Adrenal gland (tissue), 12 donors: Measurements from ENCODE around the gene ST8SIA6. TPM values are rescaled to one million over a fixed set of nuclear protein-coding genes. Genes with fewer than 3 reads are reported as not detected.
A peak's percentile ranks its signal among the peaks of the same experiment; 100 is the strongest.

Experiments
- DNase-seq, 7 donors: peaks; one replicate each; pipeline ENCODE4 v3.0.0-alpha.2; 2019 to 2020
- H3K27ac ChIP-seq, 5 donors: fragments of 200-600 bp; sonication (generic) in 4 of 5; 1 replicate in 3 of 5; 2 replicates in 2 of 5; pipeline versions ENCODE4 v1.5.1 to v1.8.0; 2016 to 2020; ENCODE audit warnings: mild to moderate bottlenecking in 1 of 5
- H3K27me3 ChIP-seq: fragments of 200-600 bp; 2 replicates; pipeline ENCODE4 v1.8.0; 2021
- H3K36me3 ChIP-seq, 2 donors: fragments of 200-600 bp; replicated peaks in 1 of 2; 1 replicate in 1 of 2; 2 replicates in 1 of 2; pipeline versions ENCODE4 v1.5.1 to v1.8.0; 2018 to 2022
- H3K4me1 ChIP-seq, 2 donors: fragments of 200-600 bp; replicated peaks in 1 of 2; 1 replicate in 1 of 2; 2 replicates in 1 of 2; pipeline versions ENCODE4 v1.5.1 to v1.8.0; 2018 to 2021
- H3K4me3 ChIP-seq, 4 donors: fragments of 200-600 bp; sonication (generic) in 3 of 4; one replicate each; pipeline ENCODE4 v1.5.1; 2016 to 2018
- H3K9me3 ChIP-seq, 3 donors: fragments of 200-600 bp; sonication (generic) in 1 of 3; replicated peaks in 1 of 3; 1 replicate in 2 of 3; 2 replicates in 1 of 3; pipeline versions ENCODE4 v1.5.1 to v1.8.0; 2016 to 2021
- CTCF ChIP-seq, 6 experiments: fragments of 450-650 bp in 4 of 6; fragments of 200-600 bp in 2 of 6; sonication (generic) in 1 of 6; IDR thresholded peaks; 1 replicate in 5 of 6; 2 replicates in 1 of 6; pipeline versions ENCODE4 v1.5.1 to v1.8.0; 2016 to 2021; ENCODE audit warnings: antibody characterized with exemption in 6 of 6, mild to moderate bottlenecking in 2 of 6, moderate library complexity in 1 of 6
- POLR2A ChIP-seq, 2 donors: fragments of 450-650 bp; IDR thresholded peaks; one replicate each; pipeline ENCODE4 v1.6.1; 2017; ENCODE audit warnings: antibody characterized with exemption in 2 of 2, mild to moderate bottlenecking in 2 of 2, moderate library complexity in 1 of 2
- WGBS, 4 donors: extraction: QIAGEN DNeasy Blood & Tissue Kit in 2 of 4; methylation state at CpG; one replicate each; pipeline versions ENCODE4 v1.1.5 to v1.1.7; 2013 to 2017; 5-methylcytosine and 5-hydroxymethylcytosine counted together
- intact Hi-C, 2 donors: fragments of 100-400 bp; cut with DNase I; formaldehyde crosslinking; loops; one replicate each; pipeline versions ENCODE4 v1.14.1 to v1.15.0; 2022 to 2023
- polyA plus RNA-seq, 3 donors: library from polyadenylated mRNA; stranded (reverse); fragments of 200-250 nt in 2 of 3; fragments of 350-450 nt in 1 of 3; fragmentation: Illumina TruSeq in 1 of 3; extraction: RNeasy Lipid Tissue Mini Kit (QIAGEN cat#74804) in 1 of 3; gene quantifications; one replicate each; pipeline ENCODE4 v1.2.3, GENCODE V29; 2013 to 2014
- total RNA-seq, 9 donors: library from RNA; depleted of rRNA in 4 of 9; stranded (reverse); fragments of >200 nt in 4 of 9; fragments of 120-200 nt in 1 of 9; fragmentation: NEBNext Ultra II Directional in 1 of 9; extraction: Animal tissue kit (Norgen Biotek cat#: 25700) in 1 of 9; gene quantifications; one replicate each; pipeline versions ENCODE4 v1.1.0 to v1.2.4, GENCODE V29; 2013 to 2023
- donor health status: healthy with polysubstance abuse.
- donor health status: Bipolar disorder and iron deficiency.
- donor health status: DM: yes; HTN: yes; CAD: no.
- donor health status: DM: no; HTN: no; CAD: no.
- donor health status: DM: no; HTN: no; CAD: no.
- donor health status: DM: yes; HTN: yes; CAD: no.

The ST8SIA6 gene
- total and polyA plus RNA-seq, 12 donors: 0.13 to 3.4 (median 0.54) TPM; not detected in 1

DNA sequence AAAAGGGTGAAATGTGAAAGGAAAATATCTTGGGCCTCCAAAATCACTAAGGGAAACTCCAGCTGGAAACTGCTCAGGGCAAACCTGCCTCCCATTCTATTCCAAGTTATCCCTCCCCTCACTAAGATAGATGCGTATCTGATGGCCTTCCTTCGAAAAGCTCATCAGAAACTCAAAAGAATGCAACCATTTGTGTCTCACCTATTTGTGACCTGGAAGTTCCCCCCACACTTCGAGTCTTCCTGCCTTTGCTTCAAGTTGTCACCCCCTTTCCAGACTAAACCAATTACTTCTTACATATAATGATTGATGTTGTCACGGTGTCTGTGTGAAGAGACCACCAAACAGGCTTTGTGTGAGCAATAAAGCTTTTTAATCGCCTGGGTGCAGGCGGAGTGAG, 69.3 kb downstream of the ST8SIA6 start:
- DNase-seq: no peak
- no peaks in the 10 kb centered on the region for H3K9me3 ChIP-seq
- intact Hi-C loops: no loop called here
- no peaks in the 10 kb centered on the region for H3K27me3 ChIP-seq
- no peaks in the 10 kb centered on the region for H3K36me3 ChIP-seq
- no peaks in the 10 kb centered on the region for H3K4me1 ChIP-seq
- H3K4me3 ChIP-seq: no peak overlapping the region
- no peak for TF ChIP-seq CTCF (IDR thresholded peaks at IDR 0.05)
- no peak for TF ChIP-seq POLR2A (IDR thresholded peaks at IDR 0.05)
- 61 to 79% (median 73%) methylated on average over 6 of the region's 6 CpGs for WGBS, 4 donors
- H3K27ac ChIP-seq: no peak overlapping the region

DNA sequence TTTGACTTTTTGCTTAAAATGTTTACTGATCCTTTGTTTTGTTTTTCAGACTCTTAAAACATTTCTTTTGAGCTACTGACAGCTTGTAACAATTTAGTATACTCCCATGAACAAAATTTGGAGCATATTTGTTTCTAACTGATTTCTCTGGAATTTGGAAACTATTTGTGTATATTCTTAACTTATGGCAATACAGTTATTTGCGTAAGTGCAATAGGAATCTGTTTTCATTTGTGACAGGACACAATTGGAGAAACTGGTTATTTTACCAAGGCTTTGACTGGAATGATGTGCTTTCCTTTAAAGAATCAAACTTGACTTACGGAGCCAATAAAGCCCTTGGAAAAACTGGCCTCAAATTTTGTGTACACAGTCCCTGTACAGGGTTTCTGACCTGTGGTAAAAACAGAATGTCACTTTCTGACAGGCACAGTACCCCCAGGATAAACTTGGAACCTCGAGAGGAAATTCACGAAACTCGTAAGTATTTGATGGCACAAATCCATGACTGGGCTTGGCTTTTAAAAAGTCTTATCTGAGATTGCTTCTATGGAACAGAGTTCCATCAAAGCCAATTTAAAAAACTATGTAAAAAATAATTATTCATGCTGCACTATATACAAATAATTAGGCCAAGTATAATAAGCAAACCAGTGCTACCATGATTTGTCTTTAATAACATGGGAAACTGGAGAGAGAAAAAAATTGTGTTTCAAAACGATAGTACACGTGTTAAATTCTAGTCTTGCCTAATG, 70.4 kb downstream of the ST8SIA6 start:
- TF ChIP-seq CTCF (IDR thresholded peaks at IDR 0.05) (no peak), POLR2A (IDR thresholded peaks at IDR 0.05) (no peak)
- H3K9me3 ChIP-seq: no peaks in the 10 kb centered on the region
- H3K36me3 ChIP-seq: no peaks in the 10 kb centered on the region
- no peak for DNase-seq
- 59 to 69% (median 65%) methylated on average over 7 of the region's 7 CpGs for WGBS, 4 donors
- no peaks in the 10 kb centered on the region for H3K4me1 ChIP-seq
- H3K27ac ChIP-seq: peak overlapping the region in 1 of 5 donors; percentile 25
- no peaks in the 10 kb centered on the region for H3K27me3 ChIP-seq
- no peak overlapping the region for H3K4me3 ChIP-seq
- intact Hi-C loops: no loop called here

DNA sequence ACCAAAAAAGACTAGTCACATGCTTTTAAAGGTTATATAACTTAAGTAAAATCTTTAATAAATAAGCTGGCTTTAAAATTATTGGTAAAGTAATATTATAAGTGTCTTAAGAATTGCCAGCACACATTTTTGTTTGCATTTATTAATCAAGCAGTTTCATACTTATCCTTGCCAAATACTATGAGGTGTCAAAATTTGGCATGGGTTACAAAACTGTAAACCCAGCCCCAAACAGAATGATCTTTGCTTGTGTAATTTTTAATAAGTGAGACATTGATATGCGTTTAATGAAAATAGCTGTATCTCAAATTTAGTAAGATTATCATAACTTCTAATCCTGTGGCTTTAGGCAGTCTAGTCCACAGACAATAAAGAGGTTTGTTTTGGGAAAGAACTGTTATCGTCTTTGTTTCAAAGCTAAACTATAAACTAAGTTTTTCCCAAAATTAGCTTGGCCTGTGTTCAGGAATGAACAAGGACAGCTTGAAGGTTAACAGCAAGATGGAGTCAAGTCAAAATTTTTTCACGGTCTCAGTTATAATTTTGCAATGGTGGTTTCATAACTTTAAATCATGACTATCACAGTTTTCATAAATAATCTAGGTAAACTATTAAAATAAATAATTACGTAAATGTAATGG, 72.8 kb downstream of the ST8SIA6 start:
- no peaks in the 10 kb centered on the region for H3K27me3 ChIP-seq
- intact Hi-C loops: no loop called here
- H3K9me3 ChIP-seq: no peaks in the 10 kb centered on the region
- no peaks in the 10 kb centered on the region for H3K4me1 ChIP-seq
- no peaks in the 10 kb centered on the region for H3K36me3 ChIP-seq
- TF ChIP-seq CTCF (IDR thresholded peaks at IDR 0.05) (no peak), POLR2A (IDR thresholded peaks at IDR 0.05) (no peak)
- H3K4me3 ChIP-seq: no peak overlapping the region
- no peak for DNase-seq
- no peak overlapping the region for H3K27ac ChIP-seq
- WGBS, 4 donors: 28 to 48% (median 41%) methylated on average over 4 of the region's 4 CpGs

DNA sequence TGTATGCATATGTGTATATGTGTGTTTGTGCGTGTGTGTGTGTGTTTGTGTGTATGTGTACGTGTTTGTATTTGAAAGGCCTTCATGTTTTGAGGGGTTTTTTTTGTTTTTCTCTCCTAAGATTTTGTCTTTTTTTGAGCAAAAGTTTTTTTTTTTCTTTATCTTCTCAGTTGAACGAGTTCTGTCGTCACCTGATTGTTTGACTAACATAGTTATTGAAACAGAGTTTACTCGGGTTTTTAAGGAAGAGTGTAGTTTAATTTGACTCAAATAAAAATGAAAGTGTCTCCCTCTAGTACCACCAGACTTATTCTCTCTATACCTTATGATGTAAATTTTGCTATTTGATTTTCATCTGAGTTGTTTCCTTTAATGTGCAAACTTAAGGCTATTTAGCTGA, 73.5 kb downstream of the ST8SIA6 start:
- intact Hi-C loops: no loop called here
- no peak for DNase-seq
- Histone ChIP-seq H3K27ac (no peak overlapping the region), H3K4me1 (no peaks in the 10 kb centered on the region), H3K9me3 (no peaks in the 10 kb centered on the region), H3K4me3 (no peak overlapping the region), H3K36me3 (no peaks in the 10 kb centered on the region), H3K27me3 (no peaks in the 10 kb centered on the region)
- TF ChIP-seq POLR2A (IDR thresholded peaks at IDR 0.05): no peak
- TF ChIP-seq CTCF (IDR thresholded peaks at IDR 0.05): no peak
- WGBS, 4 donors: 56 to 79% (median 69%) methylated on average over 5 of the region's 5 CpGs
